Measurements from ENCODE around the gene ARL10.
"Not testable (repeated sequence)": the region's sequence is repeated elsewhere in the genome, so short reads cannot be mapped to it uniquely, and the experiment has no call there.

The ARL10 gene

DNA sequence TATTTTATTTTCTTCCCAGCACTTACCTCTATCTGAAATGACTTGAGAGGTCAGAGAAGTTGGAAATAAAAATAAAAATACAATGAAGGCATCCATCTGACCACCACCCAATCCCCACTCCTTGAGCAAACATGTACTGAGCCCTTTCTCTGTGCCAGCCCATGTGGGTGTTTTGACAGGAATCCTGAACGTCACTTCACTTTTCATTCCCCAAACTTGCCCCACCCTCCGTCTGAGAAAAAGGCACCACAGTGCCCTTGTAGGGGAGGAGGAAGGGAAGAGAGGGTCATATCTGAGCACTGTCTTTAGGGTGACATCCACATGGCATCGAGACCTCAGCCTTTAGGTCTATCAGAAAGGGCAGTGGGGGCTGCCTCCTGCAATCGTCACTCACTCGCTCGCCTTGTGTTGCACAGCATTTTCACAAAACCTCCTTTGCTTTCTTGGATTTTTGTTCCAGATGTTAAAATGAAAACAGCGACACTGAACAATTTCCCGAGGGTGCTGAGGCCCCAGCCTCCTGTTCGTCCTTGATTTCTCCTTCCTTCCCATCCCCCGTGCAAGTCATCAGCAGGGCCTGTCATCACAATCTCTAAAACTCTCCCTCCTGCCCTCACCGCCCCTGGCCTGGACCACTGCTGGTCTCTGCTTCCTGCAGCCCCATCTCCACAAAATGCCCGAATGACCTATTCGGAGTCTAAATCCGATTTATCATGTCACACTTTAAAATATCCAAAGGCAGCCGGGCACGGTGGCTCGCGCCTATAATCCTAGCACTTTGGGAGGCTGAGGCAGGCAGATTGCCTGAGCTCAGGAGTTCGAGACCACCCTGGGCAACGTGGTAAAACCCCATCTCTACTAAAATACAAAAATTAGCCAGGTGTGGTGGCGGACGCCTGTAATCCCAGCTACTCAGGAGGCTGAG is 36.3 kb downstream of the ARL10 start:
- no peaks in the 10 kb centered on the region for H3K36me3 ChIP-seq (ENCODE audit: control insufficient read depth, insufficient read depth, low read length)
- no peak overlapping the region for H3K27ac ChIP-seq (ENCODE audit: low read length)
- DNase-seq (ENCODE audit: low read depth, low spot score) = no peak
- no peaks in the 10 kb centered on the region for H3K27me3 ChIP-seq (ENCODE audit: control insufficient read depth, insufficient read depth, low read length)
- no peaks in the 10 kb centered on the region for H3K9me3 ChIP-seq (ENCODE audit: control insufficient read depth, insufficient read depth, low read length)
- no peak overlapping the region for H3K4me3 ChIP-seq (ENCODE audit: low read length)
- H3K4me1 ChIP-seq (ENCODE audit: control insufficient read depth, insufficient read depth, low read length) = no peaks in the 10 kb centered on the region
- WGBS (ENCODE audit: insufficient coverage, insufficient read length) = no CpG with 5 or more reads among the region's 22 CpGs

GRCh38 chr5:176405656-176406435 is 40.6 kb downstream of the ARL10 start:
- Histone ChIP-seq H3K27ac (ENCODE audit: low read length) (no peak overlapping the region), H3K4me1 (ENCODE audit: control insufficient read depth, insufficient read depth, low read length) (no peaks in the 10 kb centered on the region), H3K4me3 (ENCODE audit: low read length) (no peak overlapping the region), H3K27me3 (ENCODE audit: control insufficient read depth, insufficient read depth, low read length) (no peaks in the 10 kb centered on the region), H3K36me3 (ENCODE audit: control insufficient read depth, insufficient read depth, low read length) (no peaks in the 10 kb centered on the region), H3K9me3 (ENCODE audit: control insufficient read depth, insufficient read depth, low read length) (no peaks in the 10 kb centered on the region)
- DNase-seq (ENCODE audit: low read depth, low spot score) = no peak
- WGBS (ENCODE audit: insufficient coverage, insufficient read length) = no CpG with 5 or more reads among the region's 20 CpGs

- no peak for DNase-seq (ENCODE audit: low read depth, low spot score)
- no peaks in the 10 kb centered on the region for H3K4me1 ChIP-seq (ENCODE audit: control insufficient read depth, insufficient read depth, low read length)
- no peaks in the 10 kb centered on the region for H3K9me3 ChIP-seq (ENCODE audit: control insufficient read depth, insufficient read depth, low read length)
- H3K36me3 ChIP-seq (ENCODE audit: control insufficient read depth, insufficient read depth, low read length) = no peaks in the 10 kb centered on the region
- no peak overlapping the region for H3K4me3 ChIP-seq (ENCODE audit: low read length)
- no peak overlapping the region for H3K27ac ChIP-seq (ENCODE audit: low read length)
- WGBS (ENCODE audit: insufficient coverage, insufficient read length) = no CpG with 5 or more reads among the region's 9 CpGs
- no peaks in the 10 kb centered on the region for H3K27me3 ChIP-seq (ENCODE audit: control insufficient read depth, insufficient read depth, low read length)
Observed at GRCh38 chr5:176406436-176407052, 41.3 kb downstream of the ARL10 start.

DNA sequence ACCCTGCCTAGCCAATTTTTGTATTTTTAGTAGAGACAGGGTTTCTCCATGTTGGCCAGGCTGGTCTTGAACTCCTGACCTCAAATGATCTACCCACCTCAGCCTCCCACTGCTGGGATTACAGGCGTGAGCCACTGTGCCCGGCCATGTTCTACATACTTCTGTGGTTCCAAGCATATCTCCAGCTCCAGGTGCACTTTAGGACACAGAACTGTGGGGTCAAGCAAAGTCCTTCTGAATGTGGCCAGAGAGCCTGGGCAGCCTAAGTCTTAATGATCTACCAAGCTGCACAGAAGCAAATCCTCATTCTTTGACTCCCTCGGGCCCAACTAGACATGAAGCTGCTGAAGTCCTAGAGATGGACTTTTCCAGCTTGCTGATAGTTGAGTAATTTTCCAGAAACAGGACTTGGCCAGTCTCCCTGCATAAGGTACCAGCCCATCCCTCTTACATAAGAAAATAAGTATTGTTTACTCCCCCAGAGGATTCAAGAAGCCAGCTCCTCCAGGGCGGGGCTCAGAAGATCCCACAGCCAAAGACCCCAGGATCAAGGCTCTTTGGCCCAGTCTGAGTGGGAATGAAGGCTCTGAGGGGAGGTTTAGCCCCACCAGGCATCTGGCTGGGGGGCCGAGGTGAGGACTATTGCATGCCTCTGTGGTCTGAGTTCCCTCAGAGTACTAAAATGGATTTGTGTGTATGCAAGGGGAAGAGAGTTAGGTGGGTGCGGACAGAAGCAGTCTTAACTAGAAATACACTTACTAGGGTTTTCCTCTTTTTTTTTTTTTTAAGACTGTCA is 42.4 kb downstream of the ARL10 start:
- H3K27me3 ChIP-seq (ENCODE audit: control insufficient read depth, insufficient read depth, low read length) = no peaks in the 10 kb centered on the region
- H3K27ac ChIP-seq (ENCODE audit: low read length) = no peak overlapping the region
- no CpG with 5 or more reads among the region's 6 CpGs for WGBS (ENCODE audit: insufficient coverage, insufficient read length)
- no peak for DNase-seq (ENCODE audit: low read depth, low spot score)
- H3K36me3 ChIP-seq (ENCODE audit: control insufficient read depth, insufficient read depth, low read length) = no peaks in the 10 kb centered on the region
- H3K9me3 ChIP-seq (ENCODE audit: control insufficient read depth, insufficient read depth, low read length) = no peaks in the 10 kb centered on the region
- no peak overlapping the region for H3K4me3 ChIP-seq (ENCODE audit: low read length)
- no peaks in the 10 kb centered on the region for H3K4me1 ChIP-seq (ENCODE audit: control insufficient read depth, insufficient read depth, low read length)

GRCh38 chr5:176408252-176408573 is 42.9 kb downstream of the ARL10 start:
- H3K4me1 ChIP-seq (ENCODE audit: control insufficient read depth, insufficient read depth, low read length); H3K9me3 ChIP-seq (ENCODE audit: control insufficient read depth, insufficient read depth, low read length); H3K4me3 ChIP-seq (ENCODE audit: low read length); DNase-seq (ENCODE audit: low read depth, low spot score); H3K27ac ChIP-seq (ENCODE audit: low read length); H3K27me3 ChIP-seq (ENCODE audit: control insufficient read depth, insufficient read depth, low read length); H3K36me3 ChIP-seq (ENCODE audit: control insufficient read depth, insufficient read depth, low read length): not testable (repeated sequence)
- WGBS (ENCODE audit: insufficient coverage, insufficient read length) = no CpG with 5 or more reads among the region's 10 CpGs

DNA sequence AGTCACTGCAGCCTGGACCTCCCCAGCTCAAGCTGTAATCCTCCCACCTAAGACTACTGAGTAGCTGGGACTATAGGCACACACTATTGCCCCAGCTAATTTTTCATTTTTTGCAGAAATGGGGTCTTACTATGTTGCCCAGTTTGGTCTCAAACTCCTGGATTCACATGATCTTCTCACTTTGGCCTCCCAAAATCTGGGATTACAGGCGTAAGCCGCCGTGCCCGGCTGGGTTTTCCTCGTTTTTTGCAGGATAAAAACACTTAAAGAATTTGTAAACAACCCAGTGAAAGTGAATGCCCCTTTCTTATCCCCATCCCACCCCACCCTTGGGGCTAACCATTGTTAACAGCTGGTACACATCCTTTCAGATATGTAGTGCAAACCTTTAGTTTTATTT is 43.3 kb downstream of the ARL10 start:
- no peak overlapping the region for H3K27ac ChIP-seq (ENCODE audit: low read length)
- no peaks in the 10 kb centered on the region for H3K27me3 ChIP-seq (ENCODE audit: control insufficient read depth, insufficient read depth, low read length)
- H3K4me1 ChIP-seq (ENCODE audit: control insufficient read depth, insufficient read depth, low read length) = no peaks in the 10 kb centered on the region
- WGBS (ENCODE audit: insufficient coverage, insufficient read length) = no CpG with 5 or more reads among the region's 5 CpGs
- no peak for DNase-seq (ENCODE audit: low read depth, low spot score)
- H3K36me3 ChIP-seq (ENCODE audit: control insufficient read depth, insufficient read depth, low read length) = no peaks in the 10 kb centered on the region
- H3K9me3 ChIP-seq (ENCODE audit: control insufficient read depth, insufficient read depth, low read length) = no peaks in the 10 kb centered on the region
- H3K4me3 ChIP-seq (ENCODE audit: low read length) = no peak overlapping the region

GRCh38 chr5:176409765-176410164 is 44.5 kb downstream of the ARL10 start:
- Histone ChIP-seq H3K36me3 (ENCODE audit: control insufficient read depth, insufficient read depth, low read length) (no peaks in the 10 kb centered on the region), H3K9me3 (ENCODE audit: control insufficient read depth, insufficient read depth, low read length) (no peaks in the 10 kb centered on the region), H3K4me3 (ENCODE audit: low read length) (no peak overlapping the region), H3K4me1 (ENCODE audit: control insufficient read depth, insufficient read depth, low read length) (no peaks in the 10 kb centered on the region), H3K27me3 (ENCODE audit: control insufficient read depth, insufficient read depth, low read length) (no peaks in the 10 kb centered on the region), H3K27ac (ENCODE audit: low read length) (no peak overlapping the region)
- WGBS (ENCODE audit: insufficient coverage, insufficient read length) = no CpG with 5 or more reads among the region's 4 CpGs
- DNase-seq (ENCODE audit: low read depth, low spot score) = no peak

GRCh38 chr5:176410486-176411180 is 45.3 kb downstream of the ARL10 start:
- Histone ChIP-seq H3K9me3 (ENCODE audit: control insufficient read depth, insufficient read depth, low read length) (no peaks in the 10 kb centered on the region), H3K4me1 (ENCODE audit: control insufficient read depth, insufficient read depth, low read length) (no peaks in the 10 kb centered on the region), H3K27ac (ENCODE audit: low read length) (no peak overlapping the region), H3K36me3 (ENCODE audit: control insufficient read depth, insufficient read depth, low read length) (no peaks in the 10 kb centered on the region), H3K27me3 (ENCODE audit: control insufficient read depth, insufficient read depth, low read length) (no peaks in the 10 kb centered on the region), H3K4me3 (ENCODE audit: low read length) (no peak overlapping the region)
- no CpG with 5 or more reads among the region's 5 CpGs for WGBS (ENCODE audit: insufficient coverage, insufficient read length)
- DNase-seq (ENCODE audit: low read depth, low spot score) = no peak

- H3K4me1 ChIP-seq (ENCODE audit: control insufficient read depth, insufficient read depth, low read length) = no peaks in the 10 kb centered on the region
- H3K27ac ChIP-seq (ENCODE audit: low read length) = no peak overlapping the region
- WGBS (ENCODE audit: insufficient coverage, insufficient read length) = no CpG with 5 or more reads among the region's 10 CpGs
Observed at GRCh38 chr5:176412517-176413254, 47.4 kb downstream of the ARL10 start.

More at GRCh38 chr5:176412517-176413254, 47.4 kb downstream of the ARL10 start:
- no peak for DNase-seq (ENCODE audit: low read depth, low spot score)
- H3K4me3 ChIP-seq (ENCODE audit: low read length) = no peak overlapping the region
- H3K27me3 ChIP-seq (ENCODE audit: control insufficient read depth, insufficient read depth, low read length) = no peaks in the 10 kb centered on the region
- no peaks in the 10 kb centered on the region for H3K9me3 ChIP-seq (ENCODE audit: control insufficient read depth, insufficient read depth, low read length)
- no peaks in the 10 kb centered on the region for H3K36me3 ChIP-seq (ENCODE audit: control insufficient read depth, insufficient read depth, low read length)
